ENCODE data around the gene LY6G5B. TPM values are rescaled to one million over a fixed set of nuclear protein-coding genes. Genes with fewer than 3 reads are reported as not detected.

LY6G5B gene
- total and polyA plus RNA-seq, 2 donors (not counting 3 experiments of a cell fraction or from before 2014, with no cell fraction given): 15.4 to 25.0 TPM

GRCh38 chr6:31687321-31687720 is 17.5 kb downstream of the LY6G5B start:
- Histone ChIP-seq H3K36me3 (ENCODE audit: control insufficient read depth in 2 of 2, extremely low read depth in 1 of 2, insufficient read depth in 2 of 2, low read length in 2 of 2) (peaks cover 0 to 34% of the 10 kb centered on the region in 2 experiments), H3K4me1 (ENCODE audit: control insufficient read depth, extremely low read depth, insufficient read depth, low read length) (peaks cover 10% of the 10 kb centered on the region), H3K9me3 (replicated peaks; ENCODE audit: control insufficient read depth, insufficient read depth, low read length) (no peaks in the 10 kb centered on the region), H2AFZ (ENCODE audit: low read depth, low read length) (no peak overlapping the region), H3K4me2 (ENCODE audit: insufficient read depth, low read length) (no peak overlapping the region), H3K4me3 (replicated peaks in 1 of 3; ENCODE audit: insufficient read depth in 1 of 3, low read depth in 1 of 3, low read length in 3 of 3) (no peak overlapping the region), H3K9me1 (replicated peaks; ENCODE audit: control insufficient read depth, extremely low read depth, insufficient read depth, low read length) (no peaks in the 10 kb centered on the region), H3K79me2 (ENCODE audit: control insufficient read depth, insufficient read depth, low read length) (no peaks in the 10 kb centered on the region), H3K9ac (replicated peaks; ENCODE audit: extremely low read depth, insufficient read depth, low read length) (no peak overlapping the region), H3K27ac (ENCODE audit: insufficient read depth, low read depth, low read length) (no peak overlapping the region), H4K20me1 (replicated peaks; ENCODE audit: control insufficient read depth, extremely low read depth, insufficient read depth, low read length) (no peaks in the 10 kb centered on the region), H3K27me3 (ENCODE audit: control insufficient read depth in 2 of 2, insufficient read depth in 2 of 2, low read length in 2 of 2) (no peaks in the 10 kb centered on the region)
- ChIA-PET CTCF (interaction anchor here (1.0 to 2.1 kb wide), 2 partner anchors 14 to 142 kb away, joined by 3 to 5 read pairs; no protein-coding TSS in a partner anchor), POLR2A (no interaction called here)
- intact Hi-C loops (cut with micrococcal nuclease): no loop called here
- no peak for TF ChIP-seq MYC (IDR thresholded peaks at IDR 0.05; ENCODE audit: low read depth, low read length)
- TF ChIP-seq POLR2A (IDR thresholded peaks at IDR 0.05; ENCODE audit: low read depth, low read length): no peak
- TF ChIP-seq EZH2 (IDR thresholded peaks at IDR 0.05; ENCODE audit: borderline replicate concordance, low read depth, low read length, severe bottlenecking): no peak
- TF ChIP-seq FOS (IDR thresholded peaks at IDR 0.05; ENCODE audit: borderline replicate concordance, insufficient read depth, low read length): no peak
- TF ChIP-seq POLR2AphosphoS5 (IDR thresholded peaks at IDR 0.05; ENCODE audit: insufficient read depth, low read depth, low read length): no peak
- no peak for TF ChIP-seq JUN (IDR thresholded peaks at IDR 0.05; ENCODE audit: borderline replicate concordance, insufficient read depth, insufficient read length, low read depth)
- no peak for TF ChIP-seq GATA2 (IDR thresholded peaks at IDR 0.05; ENCODE audit: insufficient read depth, insufficient read length, low read depth, low read length)
- dilution Hi-C loops (cut with MboI; ENCODE audit: extremely low pct_ligation_motif_present, low sequenced_read_pairs): no loop called here
- DNase-seq (ENCODE audit: low read depth, low spot score) (no peak), FAIRE-seq (no peak)
- no TSS peak for BruUV-seq (replicated peaks)

- Histone ChIP-seq H3K9me3 (replicated peaks; ENCODE audit: control insufficient read depth, insufficient read depth, low read length) (no peaks in the 10 kb centered on the region), H3K27me3 (ENCODE audit: control insufficient read depth in 2 of 2, insufficient read depth in 2 of 2, low read length in 2 of 2) (no peaks in the 10 kb centered on the region), H3K4me3 (replicated peaks in 1 of 3; ENCODE audit: insufficient read depth in 1 of 3, low read depth in 1 of 3, low read length in 3 of 3) (no peak overlapping the region), H4K20me1 (replicated peaks; ENCODE audit: control insufficient read depth, extremely low read depth, insufficient read depth, low read length) (no peaks in the 10 kb centered on the region), H3K4me2 (ENCODE audit: insufficient read depth, low read length) (no peak overlapping the region), H3K36me3 (ENCODE audit: control insufficient read depth in 2 of 2, extremely low read depth in 1 of 2, insufficient read depth in 2 of 2, low read length in 2 of 2) (peaks cover 0 to 37% of the 10 kb centered on the region in 2 experiments), H3K79me2 (ENCODE audit: control insufficient read depth, insufficient read depth, low read length) (no peaks in the 10 kb centered on the region), H3K9me1 (replicated peaks; ENCODE audit: control insufficient read depth, extremely low read depth, insufficient read depth, low read length) (no peaks in the 10 kb centered on the region), H3K4me1 (ENCODE audit: control insufficient read depth, extremely low read depth, insufficient read depth, low read length) (peaks cover 10% of the 10 kb centered on the region), H3K9ac (replicated peaks; ENCODE audit: extremely low read depth, insufficient read depth, low read length) (no peak overlapping the region), H3K27ac (ENCODE audit: insufficient read depth, low read depth, low read length) (no peak overlapping the region), H2AFZ (ENCODE audit: low read depth, low read length) (no peak overlapping the region)
- CTCF ChIA-PET: no interaction called here
- DNase-seq (ENCODE audit: low read depth, low spot score): no peak
- POLR2A ChIA-PET: no interaction called here
- no peak for FAIRE-seq
- intact Hi-C loops (cut with micrococcal nuclease): no loop called here
- dilution Hi-C loops (cut with MboI; ENCODE audit: extremely low pct_ligation_motif_present, low sequenced_read_pairs): no loop called here
- no TSS peak for BruUV-seq (replicated peaks)
- no peak for TF ChIP-seq POLR2A (IDR thresholded peaks at IDR 0.05; ENCODE audit: low read depth, low read length)
- no peak for TF ChIP-seq MAX (IDR thresholded peaks at IDR 0.05; ENCODE audit: insufficient read depth, insufficient read length)
- TF ChIP-seq EZH2 (IDR thresholded peaks at IDR 0.05; ENCODE audit: borderline replicate concordance, low read depth, low read length, severe bottlenecking): no peak
- TF ChIP-seq MYC (IDR thresholded peaks at IDR 0.05; ENCODE audit: low read depth, low read length): no peak
- TF ChIP-seq POLR2AphosphoS5 (IDR thresholded peaks at IDR 0.05; ENCODE audit: insufficient read depth, low read depth, low read length): no peak
- TF ChIP-seq JUN (IDR thresholded peaks at IDR 0.05; ENCODE audit: borderline replicate concordance, insufficient read depth, insufficient read length, low read depth): no peak
- TF ChIP-seq FOS (IDR thresholded peaks at IDR 0.05; ENCODE audit: borderline replicate concordance, insufficient read depth, low read length): no peak
- no peak for TF ChIP-seq GATA2 (IDR thresholded peaks at IDR 0.05; ENCODE audit: insufficient read depth, insufficient read length, low read depth, low read length)
- no peak for TF ChIP-seq CTCF (IDR thresholded peaks at IDR 0.05; ENCODE audit: extremely low read depth in 1 of 2, insufficient read depth in 1 of 2, low read depth in 1 of 2, low read length in 2 of 2)
Observed at GRCh38 chr6:31687860-31688693, 18.3 kb downstream of the LY6G5B start.
